GM12878 (cell line): ENCODE data around the gene GALR1. TPM values are rescaled to one million over a fixed set of nuclear protein-coding genes. Genes with fewer than 3 reads are reported as not detected.

ENCODE experiments used
- ATAC-seq: fragments of 200-7000 bp; cut with Tn5 transposase; 3 replicates; pipeline ENCODE4 v1.9.1; 2020; ENCODE audit warnings: mild to moderate bottlenecking, moderate library complexity
- BruUV-seq: library from RNA; stranded (reverse); fragments of 400-500 nt; replicated peaks from 2 replicates; lab custom pipeline; 2021; lab: Mats Ljungman, UMichigan
- CTCF ChIA-PET: fragments of 300-600 bp; sonication (Branson Sonifier 250); formaldehyde crosslinking; extraction: SDS; loops from one replicate; lab custom pipeline; 2021; ENCODE audit warnings: inconsistent platforms; lab: Yijun Ruan, JAX
- POLR2A ChIA-PET: fragments of 350-600 bp; formaldehyde crosslinking; extraction: SDS; loops from one replicate; lab custom pipeline; 2021; ENCODE audit warnings: inconsistent platforms; lab: Charles Lee
- RAD21 ChIA-PET: fragments of 300-600 bp; sonication (Branson Sonifier 250); formaldehyde crosslinking; loops from one replicate; lab custom pipeline; 2023; ENCODE audit warnings: antibody characterized with exemption; ENCODE audit not compliant: unreplicated experiment; lab: Charles Lee
- SMC1A ChIA-PET: fragments of 300-600 bp; sonication (Branson Sonifier 250); formaldehyde crosslinking; loops from one replicate; lab custom pipeline; 2023; ENCODE audit not compliant: unreplicated experiment, uncharacterized antibody; lab: Charles Lee
- DNase-seq: peaks from one replicate; pipeline ENCODE4 v3.0.0-alpha.2; 2011; ENCODE audit warnings: low read depth, low spot score
- FAIRE-seq: peaks from 3 replicates; lab custom pipeline; 2011; peaks lifted over from hg19 to GRCh38; lab: Jason Lieb, UNC
- H2AFZ ChIP-seq: 2 replicates; pipeline ENCODE4 v1.6.0; 2011; ENCODE audit warnings: low read depth, low read length, control low read depth; ENCODE audit not compliant: control insufficient read depth
- H3K27ac ChIP-seq: 2 replicates; pipeline ENCODE4 v1.5.1; 2011; ENCODE audit warnings: control low read depth; ENCODE audit not compliant: control insufficient read depth, insufficient read depth
- H3K27me3 ChIP-seq, 2 experiments: replicated peaks in 1 of 2; 2 replicates each; pipeline versions ENCODE4 v1.6.0 to v1.6.1; 2011; ENCODE audit warnings: low read length in 1 of 2; ENCODE audit not compliant: control insufficient read depth in 2 of 2, insufficient read depth in 2 of 2
- H3K36me3 ChIP-seq, 2 experiments: 2 replicates each; pipeline ENCODE4 v1.5.1; 2011; ENCODE audit warnings: low read length in 1 of 2; ENCODE audit not compliant: control insufficient read depth in 2 of 2, insufficient read depth in 2 of 2
- H3K4me1 ChIP-seq: 2 replicates; pipeline ENCODE4 v1.6.1; 2011; ENCODE audit warnings: mild to moderate bottlenecking, low read length, moderate library complexity, mixed read lengths; ENCODE audit not compliant: control insufficient read depth, insufficient read depth
- H3K4me2 ChIP-seq: 2 replicates; pipeline ENCODE4 v1.6.0; 2011; ENCODE audit warnings: control low read depth; ENCODE audit not compliant: control insufficient read depth, insufficient read depth
- H3K4me3 ChIP-seq: fragments of 200-600 bp; sonication (generic); 2 replicates; pipeline ENCODE4 v1.5.1; 2016
- H3K79me2 ChIP-seq: 2 replicates; pipeline ENCODE4 v1.6.0; 2011; ENCODE audit warnings: low read length; ENCODE audit not compliant: control insufficient read depth, insufficient read depth
- H3K9ac ChIP-seq: 2 replicates; pipeline ENCODE4 v1.8.0; 2011; ENCODE audit warnings: low read length, control low read depth, mixed read lengths; ENCODE audit not compliant: control insufficient read depth, insufficient read depth
- H3K9me3 ChIP-seq: replicated peaks from 3 replicates; pipeline ENCODE4 v1.5.1; 2011; ENCODE audit warnings: mild to moderate bottlenecking, low read length; ENCODE audit not compliant: control insufficient read depth, insufficient read depth
- H4K20me1 ChIP-seq: 2 replicates; pipeline ENCODE4 v1.6.0; 2011; ENCODE audit not compliant: control insufficient read depth, insufficient read depth
- CUX1 ChIP-seq: IDR thresholded peaks from 2 replicates; pipeline ENCODE4 v1.6.1; 2012; ENCODE audit warnings: improper control_type of control experiment, low read depth, low read length; ENCODE audit not compliant: insufficient replicate concordance
- ESRRA ChIP-seq: IDR thresholded peaks from 2 replicates; pipeline ENCODE4 v1.6.1; 2012; ENCODE audit warnings: mild to moderate bottlenecking, low read length, improper control_type of control experiment
- HCFC1 ChIP-seq: fragments of 150-350 bp; IDR thresholded peaks from 2 replicates; pipeline ENCODE4 v1.6.1; 2014; ENCODE audit warnings: low read length
- JUND ChIP-seq: IDR thresholded peaks from 2 replicates; pipeline ENCODE4 v1.6.1; 2012; ENCODE audit warnings: low read depth, mild to moderate bottlenecking, low read length, improper control_type of control experiment, moderate library complexity
- PBX3 ChIP-seq: IDR thresholded peaks from 2 replicates; pipeline ENCODE4 v1.6.1; 2011; ENCODE audit warnings: mild to moderate bottlenecking, low read depth, low read length, moderate library complexity; ENCODE audit not compliant: insufficient replicate concordance
- RAD21 ChIP-seq: IDR thresholded peaks from 2 replicates; pipeline ENCODE4 v1.6.1; 2011; ENCODE audit warnings: mild to moderate bottlenecking, low read depth, low read length, moderate library complexity; ENCODE audit not compliant: insufficient read depth
- WGBS: methylation state at CpG from one replicate; pipeline ENCODE4 v1.1.6; 2016; ENCODE audit warnings: low lambda C conversion rate; ENCODE audit not compliant: insufficient replicate concordance, insufficient coverage; ENCODE audit errors: missing lambda C conversion rate; 5-methylcytosine and 5-hydroxymethylcytosine counted together
- in situ Hi-C: fragments of 300-500 bp; cut with MboI; formaldehyde crosslinking; loops from 9 replicates; pipeline ENCODE4 v1.14.3; 2018; ENCODE audit warnings: mixed read lengths
- intact Hi-C: fragments of 100-400 bp; cut with micrococcal nuclease; formaldehyde crosslinking; loops from one replicate; pipeline ENCODE4 v1.14.2; 2022; ENCODE audit not compliant: unreplicated experiment
- polyA plus RNA-seq, 11 experiments: library from polyadenylated mRNA; depleted of rRNA in 4 of 11; unstranded in 6 of 11; stranded (reverse) in 5 of 11; fragments of >200 nt; fragmentation: Nextera tagmentation in 4 of 11; fragmentation: Illumina TruSeq in 1 of 11; extraction: Ambion mirVana in 4 of 11; extraction: Trizol in 1 of 11; gene quantifications; 1 replicate in 1 of 11; 2 replicates in 10 of 11; pipeline versions ENCODE4 v1.2.1 to v1.2.3, GENCODE V29; 2011 to 2016; ENCODE audit warnings: inconsistent platforms in 2 of 11, missing spikeins in 2 of 11, low read depth in 1 of 11
- total RNA-seq, 4 experiments: library from RNA; depleted of rRNA in 3 of 4; stranded (reverse); fragments of >200 nt in 3 of 4; fragmentation: Illumina TruSeq in 1 of 4; extraction: Trizol in 1 of 4; gene quantifications; 2 replicates each; pipeline versions ENCODE4 v1.2.1 to v1.2.3, GENCODE V29; 2013 to 2021
- TF ChIP-seq, protein P1 (sequence below): IDR thresholded peaks from 2 replicates; pipeline ENCODE4 v1.6.1; 2012; ENCODE audit warnings: low read length, inconsistent platforms

GALR1 gene
- total and polyA plus RNA-seq, 10 of the 15 experiments (the other 5 are each of a cell fraction or from before 2014, with no cell fraction given) = not detected

- POLR2A ChIA-PET = no interaction called here
- Histone ChIP-seq H3K27ac (no peak overlapping the region), H3K4me2 (no peak overlapping the region), H2AFZ (no peak overlapping the region), H3K4me3 (no peak overlapping the region), H3K27me3 (no peaks in the 10 kb centered on the region), H3K9me3 (no peaks in the 10 kb centered on the region; the same call in 2 of the 3 replicates), H4K20me1 (no peaks in the 10 kb centered on the region), H3K79me2 (no peaks in the 10 kb centered on the region), H3K9ac (no peak overlapping the region), H3K36me3 (no peaks in the 10 kb centered on the region), H3K4me1 (no peaks in the 10 kb centered on the region)
- no peak for FAIRE-seq
- intact Hi-C loops (no loop called here), in situ Hi-C loops (no loop called here)
- no peak for TF ChIP-seq RAD21
- TF ChIP-seq ESRRA = no peak
- no peak for TF ChIP-seq PBX3
- TF ChIP-seq JUND = no peak
- TF ChIP-seq HCFC1 = no peak
- TF ChIP-seq, protein P1, sequence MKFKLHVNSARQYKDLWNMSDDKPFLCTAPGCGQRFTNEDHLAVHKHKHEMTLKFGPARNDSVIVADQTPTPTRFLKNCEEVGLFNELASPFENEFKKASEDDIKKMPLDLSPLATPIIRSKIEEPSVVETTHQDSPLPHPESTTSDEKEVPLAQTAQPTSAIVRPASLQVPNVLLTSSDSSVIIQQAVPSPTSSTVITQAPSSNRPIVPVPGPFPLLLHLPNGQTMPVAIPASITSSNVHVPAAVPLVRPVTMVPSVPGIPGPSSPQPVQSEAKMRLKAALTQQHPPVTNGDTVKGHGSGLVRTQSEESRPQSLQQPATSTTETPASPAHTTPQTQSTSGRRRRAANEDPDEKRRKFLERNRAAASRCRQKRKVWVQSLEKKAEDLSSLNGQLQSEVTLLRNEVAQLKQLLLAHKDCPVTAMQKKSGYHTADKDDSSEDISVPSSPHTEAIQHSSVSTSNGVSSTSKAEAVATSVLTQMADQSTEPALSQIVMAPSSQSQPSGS = no peak
- TF ChIP-seq CUX1 = no peak
- DNase-seq = no peak
- 31% methylated on average over 6 of the region's 6 CpGs for WGBS
- CTCF ChIA-PET = no interaction called here
- SMC1A ChIA-PET = no interaction called here
- RAD21 ChIA-PET = no interaction called here
- no TSS peak for BruUV-seq
- no peak for ATAC-seq
Observed at GRCh38 chr18:77255426-77256105, 5.9 kb downstream of the GALR1 start.
